Pancreas (tissue), 10 donors: ENCODE measurements around the gene CRYAA. TPM values are rescaled to one million over a fixed set of nuclear protein-coding genes. Genes with fewer than 3 reads are reported as not detected.

Experiments
- ATAC-seq, 4 donors: fragments of 200-7000 bp; cut with Tn5 transposase; one replicate each; pipeline versions ENCODE4 v1.8.0 to v1.9.1; 2020; ENCODE audit warnings: mild to moderate bottlenecking in 4 of 4, moderate library complexity in 4 of 4
- DNase-seq, 6 donors: peaks; one replicate each; pipeline ENCODE4 v3.0.0-alpha.2; 2020
- FAIRE-seq: peaks from 2 replicates; lab custom pipeline; 2012; peaks lifted over from hg19 to GRCh38; lab: Jason Lieb, UNC
- H3K27ac ChIP-seq, 4 donors: fragments of 200-600 bp; sonication (generic); 1 replicate in 3 of 4; 2 replicates in 1 of 4; pipeline versions ENCODE4 v1.5.0 to v1.8.0; 2020
- H3K27me3 ChIP-seq, 4 donors: fragments of 200-600 bp; one replicate each; pipeline ENCODE4 v1.8.0; 2021
- H3K36me3 ChIP-seq, 3 donors: fragments of 200-600 bp; sonication (generic) in 1 of 3; one replicate each; pipeline versions ENCODE4 v1.5.0 to v1.8.0; 2020 to 2021
- H3K4me1 ChIP-seq, 3 donors: fragments of 200-600 bp; one replicate each; pipeline ENCODE4 v1.8.0; 2021
- H3K4me3 ChIP-seq, 4 donors: fragments of 200-600 bp; sonication (generic) in 2 of 4; one replicate each; pipeline versions ENCODE4 v1.5.0 to v1.8.0; 2020 to 2021
- H3K9me3 ChIP-seq, 4 donors: fragments of 200-600 bp; one replicate each; pipeline ENCODE4 v1.8.0; 2021
- WGBS, 2 donors: extraction: QIAGEN DNeasy Blood & Tissue Kit; methylation state at CpG; one replicate each; pipeline ENCODE4 v1.1.7; 2013; 5-methylcytosine and 5-hydroxymethylcytosine counted together
- intact Hi-C, 3 donors: fragments of 100-400 bp; cut with DNase I; formaldehyde crosslinking; loops; one replicate each; pipeline versions ENCODE4 v1.11.1 to v1.14.2; 2022
- polyA plus RNA-seq, 2 donors: library from polyadenylated mRNA; stranded (reverse); fragments of 200-250 nt; gene quantifications; one replicate each; pipeline ENCODE4 v1.2.3, GENCODE V29; 2013
- total RNA-seq, 6 donors: library from RNA; stranded (reverse); fragmentation: NEBNext Ultra II Directional in 4 of 6; extraction: Animal tissue kit (Norgen Biotek cat#: 25700) in 4 of 6; gene quantifications; one replicate each; pipeline versions ENCODE4 v1.2.1 to v1.2.4, GENCODE V29; 2021 to 2023
- TF ChIP-seq, protein P1 (sequence below), 4 donors: fragments of 200-600 bp; sonication (generic) in 3 of 4; IDR thresholded peaks; one replicate each; pipeline versions ENCODE4 v1.5.0 to v1.8.0; 2021; ENCODE audit warnings: antibody characterized with exemption in 4 of 4
- donor health status: healthy with polysubstance abuse.
- donor health status: DM: no; HTN: no; CAD: no; lungs with moderate emphysema.
- donor health status: DM: no; HTN: no; CAD: no.
- donor health status: control.
- donor health status: control.
- donor health status: Bipolar disorder and iron deficiency.
- donor health status: DM: yes; HTN: yes; CAD: no.
- donor health status: DM: no; HTN: no; CAD: no.
- donor health status: DM: no; HTN: no; CAD: no.
- donor health status: DM: yes; HTN: yes; CAD: no.

CRYAA gene
- total and polyA plus RNA-seq, 8 donors = not detected

DNA sequence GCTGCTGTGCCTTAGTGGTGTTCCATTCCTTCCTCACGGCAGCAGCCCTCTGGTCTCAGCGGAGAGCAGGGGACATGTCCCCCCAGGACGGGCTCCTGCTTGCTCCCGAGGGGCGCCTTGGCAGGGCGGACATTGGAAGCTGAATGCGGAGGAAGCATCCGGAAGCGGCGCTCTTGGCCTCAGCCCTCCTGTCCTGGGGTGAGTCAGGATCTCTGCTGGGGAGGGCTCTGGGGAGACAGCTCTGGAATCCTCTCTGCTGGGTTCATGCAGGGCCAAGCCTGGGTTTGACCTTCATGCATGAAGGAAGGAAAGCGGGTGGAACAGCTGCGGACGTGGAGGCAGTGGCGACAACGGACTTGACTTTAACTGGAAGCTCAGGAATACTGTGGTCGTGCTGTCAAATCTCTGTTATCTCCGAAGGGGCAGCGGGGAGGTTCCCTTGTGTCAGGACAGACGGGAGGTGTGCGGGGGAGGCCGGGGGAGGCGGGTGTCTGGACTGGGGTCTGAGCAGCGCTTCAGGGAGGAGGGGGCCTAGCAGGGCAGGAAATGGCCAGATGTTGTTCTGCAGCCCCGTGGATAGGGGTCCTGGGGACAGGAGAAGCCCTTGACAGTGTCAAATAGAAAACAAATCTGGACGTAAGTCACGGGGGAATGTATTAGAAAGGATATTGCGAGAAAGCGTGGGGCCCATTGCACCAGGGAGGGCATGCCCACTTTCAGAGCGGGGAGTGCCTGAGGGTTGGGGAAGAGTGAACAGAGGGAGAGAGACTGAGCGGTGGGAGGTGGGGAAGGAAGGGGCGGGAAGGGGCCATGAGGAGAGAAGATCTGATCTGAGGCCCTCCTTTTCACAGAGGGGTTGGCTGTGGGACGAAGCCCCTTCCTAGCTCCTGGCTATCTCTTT, 26.6 kb downstream of the CRYAA start:
- TF ChIP-seq, protein P1, sequence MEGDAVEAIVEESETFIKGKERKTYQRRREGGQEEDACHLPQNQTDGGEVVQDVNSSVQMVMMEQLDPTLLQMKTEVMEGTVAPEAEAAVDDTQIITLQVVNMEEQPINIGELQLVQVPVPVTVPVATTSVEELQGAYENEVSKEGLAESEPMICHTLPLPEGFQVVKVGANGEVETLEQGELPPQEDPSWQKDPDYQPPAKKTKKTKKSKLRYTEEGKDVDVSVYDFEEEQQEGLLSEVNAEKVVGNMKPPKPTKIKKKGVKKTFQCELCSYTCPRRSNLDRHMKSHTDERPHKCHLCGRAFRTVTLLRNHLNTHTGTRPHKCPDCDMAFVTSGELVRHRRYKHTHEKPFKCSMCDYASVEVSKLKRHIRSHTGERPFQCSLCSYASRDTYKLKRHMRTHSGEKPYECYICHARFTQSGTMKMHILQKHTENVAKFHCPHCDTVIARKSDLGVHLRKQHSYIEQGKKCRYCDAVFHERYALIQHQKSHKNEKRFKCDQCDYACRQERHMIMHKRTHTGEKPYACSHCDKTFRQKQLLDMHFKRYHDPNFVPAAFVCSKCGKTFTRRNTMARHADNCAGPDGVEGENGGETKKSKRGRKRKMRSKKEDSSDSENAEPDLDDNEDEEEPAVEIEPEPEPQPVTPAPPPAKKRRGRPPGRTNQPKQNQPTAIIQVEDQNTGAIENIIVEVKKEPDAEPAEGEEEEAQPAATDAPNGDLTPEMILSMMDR (IDR thresholded peaks at IDR 0.05) = no peak
- no peak for FAIRE-seq
- peak in 3 of 4 donors; percentile 15 to 34 (median 29) for ATAC-seq
- H3K36me3 ChIP-seq = no peaks in the 10 kb centered on the region
- intact Hi-C loops = no loop called here
- no peaks in the 10 kb centered on the region for H3K27me3 ChIP-seq
- no peak overlapping the region for H3K4me3 ChIP-seq
- no peaks in the 10 kb centered on the region for H3K9me3 ChIP-seq
- WGBS, 2 donors = 65 to 71% methylated on average over 32 of the region's 32 CpGs
- no peaks in the 10 kb centered on the region for H3K4me1 ChIP-seq
- peak overlapping the region in 1 of 4 donors; percentile 22 for H3K27ac ChIP-seq
- peak in 3 of 6 donors; percentile 8 to 51 (median 15) for DNase-seq

DNA sequence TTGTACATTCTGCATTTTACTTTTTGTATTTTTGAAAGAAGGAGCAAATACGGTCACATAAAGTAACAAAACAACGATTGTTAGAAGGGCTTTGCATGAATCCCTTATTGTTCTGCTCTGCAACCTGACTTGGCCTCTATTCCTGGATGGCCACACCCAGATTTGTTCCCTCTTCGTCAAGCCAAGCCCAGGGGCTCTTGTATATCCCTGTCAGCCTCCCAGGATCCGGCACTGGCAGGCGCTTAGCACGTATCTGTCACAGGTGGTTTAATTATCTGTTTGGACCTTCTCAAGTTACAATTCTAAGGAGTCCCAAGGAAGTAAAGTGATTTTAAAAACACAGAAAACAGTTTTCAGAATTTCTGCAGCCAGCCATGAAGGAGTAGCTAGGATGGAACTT, 28.0 kb downstream of the CRYAA start:
- ATAC-seq (peak; percentile 56 to 85 (median 76)), DNase-seq (peak in 2 of 6 donors; percentile 25 to 33), FAIRE-seq (no peak)
- Histone ChIP-seq H3K27ac (peak overlapping the region; percentile 7 to 61 (median 38)), H3K4me1 (no peaks in the 10 kb centered on the region), H3K4me3 (no peak overlapping the region), H3K36me3 (no peaks in the 10 kb centered on the region), H3K27me3 (no peaks in the 10 kb centered on the region), H3K9me3 (peaks cover 0 to 4% (median 0%) of the 10 kb centered on the region in 4 donors)
- intact Hi-C loops = no loop called here
- 30 to 37% methylated on average over 6 of the region's 6 CpGs for WGBS, 2 donors
- TF ChIP-seq, protein P1 (IDR thresholded peaks at IDR 0.05) = no peak

DNA sequence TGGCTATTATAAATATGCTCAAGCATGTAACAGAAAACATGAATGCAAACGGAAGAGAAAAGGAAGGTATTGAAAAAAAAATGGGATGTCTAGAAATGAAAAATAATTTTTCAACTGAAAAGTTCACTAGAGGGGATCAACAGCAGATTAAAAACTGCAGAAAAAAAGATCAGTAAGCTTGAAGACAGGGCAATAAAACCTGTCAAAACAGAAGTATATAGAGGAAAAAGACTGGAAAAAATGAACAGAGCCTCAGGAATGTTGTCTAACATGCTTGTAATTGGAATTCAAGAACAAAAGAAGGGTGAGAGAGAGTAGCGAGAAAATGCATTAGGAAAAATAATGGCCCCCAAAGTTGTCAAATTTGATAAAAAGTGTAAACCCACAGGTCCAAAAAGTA, 29.6 kb downstream of the CRYAA start:
- ATAC-seq (no peak), DNase-seq (no peak), FAIRE-seq (no peak)
- TF ChIP-seq, protein P1 (IDR thresholded peaks at IDR 0.05) = no peak
- Histone ChIP-seq H3K27ac (no peak overlapping the region), H3K4me3 (no peak overlapping the region), H3K9me3 (peaks cover 0 to 4% (median 0%) of the 10 kb centered on the region in 4 donors), H3K36me3 (no peaks in the 10 kb centered on the region), H3K4me1 (no peaks in the 10 kb centered on the region), H3K27me3 (no peaks in the 10 kb centered on the region)
- WGBS, 2 donors = 61 to 67% methylated on average over 2 of the region's 2 CpGs
- intact Hi-C loops = no loop called here

DNA sequence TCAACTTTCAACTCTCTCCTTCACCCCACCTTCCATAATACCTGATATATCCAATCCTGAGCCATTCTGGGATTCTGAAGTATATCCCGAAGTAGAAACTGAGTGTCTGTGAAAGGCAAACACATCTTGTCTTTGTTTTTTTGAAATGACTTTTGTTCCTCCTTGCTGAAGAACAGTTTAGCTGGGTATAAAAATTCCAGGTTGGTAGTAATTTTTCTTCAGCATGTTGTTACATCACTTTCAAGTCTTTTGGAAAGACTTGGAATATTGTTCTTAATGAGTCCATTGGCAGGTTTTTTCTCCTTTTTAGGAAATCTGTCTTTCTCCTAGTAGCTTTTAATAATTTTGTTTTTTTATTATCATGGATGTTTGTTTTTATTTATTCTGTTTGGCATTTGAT, 32.7 kb downstream of the CRYAA start:
- WGBS, 2 donors = 62 to 73% methylated on average over 1 of the region's 1 CpG

More for the DNA sequence above, 32.7 kb downstream of the CRYAA start:
- intact Hi-C loops = no loop called here
- no peak for FAIRE-seq
- Histone ChIP-seq H3K36me3 (no peaks in the 10 kb centered on the region), H3K27ac (no peak overlapping the region), H3K27me3 (no peaks in the 10 kb centered on the region), H3K4me3 (no peak overlapping the region), H3K9me3 (peaks cover 0 to 4% (median 0%) of the 10 kb centered on the region in 4 donors), H3K4me1 (no peaks in the 10 kb centered on the region)
- ATAC-seq = no peak
- no peak for DNase-seq
- TF ChIP-seq, protein P1 (IDR thresholded peaks at IDR 0.05) = no peak
